Fibroblast of upper back skin (primary cell): Measurements from ENCODE around the gene SCN8A.
"Not testable (repeated sequence)": the region's sequence is repeated elsewhere in the genome, so short reads cannot be mapped to it uniquely, and the experiment has no call there.

Experiments used
- DNase-seq: peaks from one replicate; pipeline ENCODE4 v3.0.0-alpha.2; 2013

Gene SCN8A

GRCh38 chr12:51773145-51773869, 182.3 kb downstream of the SCN8A start:
- peak; percentile 93 for DNase-seq

- no peak for DNase-seq
Measured at GRCh38 chr12:51774933-51775332, 183.9 kb downstream of the SCN8A start.

DNA sequence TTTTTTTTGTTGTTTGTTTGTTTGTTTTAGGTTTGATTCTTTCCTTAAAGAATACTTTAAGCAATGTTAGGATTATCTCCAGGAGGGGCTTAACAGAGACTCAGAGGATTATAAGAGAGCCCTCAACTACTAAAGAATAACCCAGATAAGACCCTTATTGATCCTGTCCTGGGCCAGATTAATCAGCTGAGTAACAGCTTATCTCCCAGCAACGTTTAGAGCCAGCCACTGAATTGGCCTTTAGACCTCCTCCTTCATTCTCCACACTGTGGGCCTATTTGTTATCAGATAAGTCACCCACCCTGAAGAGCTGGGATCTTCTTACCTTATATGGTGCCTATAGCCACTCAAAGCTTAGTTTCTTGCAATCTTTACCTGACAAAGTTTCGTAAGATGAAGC, 186.4 kb downstream of the SCN8A start:
- no peak for DNase-seq

- no peak for DNase-seq
Measured at GRCh38 chr12:51777973-51778372, 186.9 kb downstream of the SCN8A start.

- DNase-seq: no peak
Measured at GRCh38 chr12:51779876-51780275, 188.8 kb downstream of the SCN8A start.

DNA sequence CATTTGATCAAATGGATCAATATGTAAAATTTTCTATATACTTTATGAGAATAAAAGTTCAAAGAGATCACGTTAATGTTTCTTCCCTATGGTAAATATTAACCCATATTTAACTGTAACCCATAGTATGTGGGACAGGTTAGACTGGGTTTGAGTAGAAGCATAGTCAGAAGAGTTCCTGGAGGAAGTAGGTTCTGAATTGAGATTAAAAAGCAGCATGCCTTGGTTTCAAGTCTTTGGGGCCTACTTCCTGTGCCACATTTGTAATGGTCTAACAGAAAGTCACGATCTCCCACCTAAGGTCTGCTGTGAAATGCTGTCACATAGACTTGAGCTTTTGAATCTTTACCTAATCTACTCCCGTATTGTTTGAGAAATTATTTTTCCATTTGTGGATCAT, 193.7 kb downstream of the SCN8A start:
- DNase-seq: no peak

GRCh38 chr12:51785906-51786305, 194.9 kb downstream of the SCN8A start:
- DNase-seq: no peak

DNA sequence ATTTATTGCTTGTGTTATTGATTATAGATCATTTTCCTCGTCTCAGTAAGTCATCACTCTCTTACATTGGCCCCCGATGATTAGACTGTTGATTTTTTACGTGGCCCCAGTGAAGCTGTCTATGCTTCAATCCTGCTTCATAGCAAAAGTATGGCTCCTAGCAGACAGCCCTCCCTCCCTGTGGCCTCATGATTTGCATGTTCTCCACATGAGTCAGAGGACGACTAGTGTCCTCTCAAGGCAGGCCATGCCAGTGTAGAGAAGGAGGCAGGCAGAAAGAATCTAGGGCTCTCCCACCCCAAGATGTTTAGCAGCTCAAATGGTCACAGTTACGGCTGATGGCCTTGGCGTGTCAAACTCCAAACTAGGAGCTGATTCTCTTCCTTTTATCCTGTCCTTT, 197.8 kb downstream of the SCN8A start:
- peak; percentile 83 for DNase-seq

DNA sequence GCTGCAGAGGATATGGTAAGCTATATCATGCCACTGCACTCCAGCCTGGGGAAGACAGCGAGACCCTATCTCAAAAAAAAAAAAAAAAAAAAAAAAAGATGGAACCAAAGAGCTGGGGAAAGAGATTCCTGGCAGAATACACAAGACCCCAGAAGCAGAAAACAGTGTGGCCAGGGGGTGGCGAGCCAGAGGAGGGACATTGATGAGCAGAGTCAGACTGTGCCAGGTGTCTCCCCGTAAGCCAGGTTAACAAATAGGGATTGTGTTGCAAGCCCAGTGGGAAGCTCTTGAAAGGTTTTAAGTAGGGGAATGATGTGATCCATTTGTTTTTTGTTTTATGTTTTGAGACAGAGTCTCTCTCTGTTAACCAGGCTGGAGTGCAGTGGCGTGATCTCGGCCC, 201.4 kb downstream of the SCN8A start:
- no peak for DNase-seq

GRCh38 chr12:51793201-51793600, 202.2 kb downstream of the SCN8A start:
- DNase-seq: peak; percentile 57

DNA sequence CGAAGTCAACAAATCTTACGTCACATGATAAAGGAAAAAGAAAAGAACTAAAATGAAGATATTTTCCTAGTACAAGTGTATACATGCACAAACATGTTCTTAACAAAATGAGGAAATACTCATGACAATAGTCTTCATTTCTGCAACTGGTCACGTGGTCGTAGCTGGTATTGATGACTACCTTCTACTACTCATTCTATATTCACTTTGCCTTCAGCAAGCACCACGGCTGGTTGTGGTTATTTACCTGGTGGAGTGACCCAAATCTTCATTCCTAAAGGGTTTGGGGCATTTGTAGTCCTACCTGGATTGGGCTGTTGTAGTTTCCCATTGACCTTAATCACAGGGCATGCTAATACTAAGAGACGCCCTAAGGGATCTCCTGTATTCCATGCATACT, 206.3 kb downstream of the SCN8A start:
- DNase-seq: no peak

- not testable (repeated sequence) for DNase-seq
Measured at GRCh38 chr12:51798051-51798450, 207.0 kb downstream of the SCN8A start.

DNA sequence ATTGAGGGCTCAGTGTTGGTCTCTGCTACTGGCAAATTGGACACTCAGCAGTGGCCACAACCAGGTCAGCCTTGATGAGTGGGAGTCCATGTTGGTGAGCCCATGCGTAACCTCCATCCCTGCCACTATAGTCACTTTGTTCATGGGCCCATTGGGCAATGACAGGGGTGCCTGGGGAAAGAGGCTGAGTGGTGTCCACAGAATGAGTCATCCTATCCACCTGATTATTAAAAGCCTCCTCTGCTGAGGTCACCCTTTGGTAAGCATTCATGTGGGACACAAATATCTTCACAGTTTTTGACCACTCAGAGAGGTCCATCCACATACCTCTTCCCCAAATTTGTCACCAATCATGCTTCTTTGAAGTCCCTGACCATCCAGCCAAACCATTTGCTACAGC, 207.5 kb downstream of the SCN8A start:
- no peak for DNase-seq

GRCh38 chr12:51801027-51801426, 210.0 kb downstream of the SCN8A start:
- DNase-seq: no peak

- DNase-seq: no peak
Measured at GRCh38 chr12:51806896-51807295, 215.9 kb downstream of the SCN8A start.

DNA sequence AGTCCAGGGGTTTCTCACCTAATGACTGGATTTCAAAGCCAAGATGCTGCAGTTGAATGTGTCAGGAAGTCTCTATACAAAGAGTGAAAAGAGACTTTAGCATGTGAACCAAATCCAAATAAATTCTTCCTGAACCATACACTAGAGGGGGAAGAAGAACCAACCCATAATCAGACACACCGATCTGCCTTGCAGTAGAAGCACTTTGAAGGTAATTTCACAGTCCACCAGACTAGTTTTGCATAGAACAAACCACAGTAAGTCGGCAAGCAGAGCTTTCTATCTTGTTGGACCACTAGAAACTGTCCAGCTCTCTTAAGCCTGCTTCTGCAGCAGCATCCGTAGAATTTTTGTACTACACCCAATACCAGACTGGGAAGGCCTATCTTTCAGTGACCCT, 218.2 kb downstream of the SCN8A start:
- DNase-seq: no peak

- no peak for DNase-seq
Measured at GRCh38 chr12:51811203-51812202, 220.5 kb downstream of the SCN8A start.

- DNase-seq: no peak
Measured at GRCh38 chr12:51812871-51813270, 221.8 kb downstream of the SCN8A start.

DNA sequence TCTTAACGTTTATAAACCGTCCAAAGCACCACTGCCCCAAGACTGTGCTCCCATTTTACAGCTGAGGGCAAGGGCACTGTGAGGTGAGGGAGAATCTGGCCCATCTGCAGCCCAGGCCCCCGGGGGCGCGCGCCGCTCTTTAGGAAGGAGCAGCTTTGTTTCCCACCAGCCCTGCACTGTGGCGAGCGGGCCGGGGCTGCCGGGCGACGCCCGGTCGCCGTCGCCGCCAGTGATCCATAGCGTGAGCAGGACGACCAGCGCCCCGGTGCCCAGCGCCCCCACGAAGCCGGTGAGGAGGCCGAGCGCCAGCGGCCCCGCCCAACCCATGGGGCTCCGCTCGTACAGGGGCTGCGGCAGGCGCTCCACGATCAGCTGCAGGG, 222.9 kb downstream of the SCN8A start:
- DNase-seq: no peak

- DNase-seq: peak; percentile 68
Measured at GRCh38 chr12:51814311-51815088, 223.5 kb downstream of the SCN8A start.

DNA sequence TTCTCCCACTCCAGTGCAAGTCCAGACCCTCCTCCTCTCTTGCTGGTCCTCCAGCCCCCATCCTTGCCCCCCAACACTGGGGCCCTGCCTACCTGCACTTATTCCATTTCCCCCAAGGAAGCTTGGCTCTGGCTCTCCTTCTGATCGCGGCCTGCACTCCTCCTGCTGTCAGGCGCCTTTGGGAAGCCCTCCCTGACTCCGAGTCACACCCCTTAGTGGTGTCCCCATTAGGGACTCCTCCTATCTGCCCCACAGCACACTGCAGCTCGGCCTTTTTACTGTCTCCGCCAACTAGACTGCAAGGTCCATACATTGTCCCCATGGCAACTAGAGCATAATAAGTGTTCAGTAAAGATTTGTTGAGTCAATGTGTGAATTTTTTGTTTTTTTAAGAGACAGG, 224.5 kb downstream of the SCN8A start:
- DNase-seq: no peak

- DNase-seq: peak; percentile 45
Measured at GRCh38 chr12:51817027-51817953, 226.3 kb downstream of the SCN8A start.
